Neural cell (in vitro differentiated cells): Measurements from ENCODE around the gene BLNK. TPM values are rescaled to one million over a fixed set of nuclear protein-coding genes. Genes with fewer than 3 reads are reported as not detected.

Source experiments
- H2AFZ ChIP-seq: fragments of 200-600, 300-800 bp; sonication (generic), shearing (Covaris generic); 2 replicates; pipeline ENCODE4 v1.6.0; 2014; ENCODE audit warnings: low read depth, mild to moderate bottlenecking, antibody characterized with exemption, low read length, moderate library complexity
- H3F3A ChIP-seq: fragments of 200-600 bp; shearing (Covaris generic); 2 replicates; pipeline ENCODE4 v1.6.1; 2016; ENCODE audit warnings: mild to moderate bottlenecking, moderate library complexity, mixed read lengths, antibody characterized with exemption, low read length; ENCODE audit not compliant: insufficient read depth, poor library complexity, severe bottlenecking
- H3K27ac ChIP-seq: fragments of 200-600, 300-800 bp; sonication (generic), shearing (Covaris generic); 2 replicates; pipeline ENCODE4 v1.5.1; 2014; ENCODE audit warnings: mild to moderate bottlenecking, low read length, moderate library complexity
- H3K27me3 ChIP-seq: fragments of 300-800, 200-600 bp; sonication (generic), shearing (Covaris generic); 2 replicates; pipeline ENCODE4 v1.6.0; 2014; ENCODE audit warnings: mild to moderate bottlenecking, low read depth, low read length, moderate library complexity; ENCODE audit not compliant: insufficient read depth
- H3K36me3 ChIP-seq: fragments of 300-800, 200-600 bp; sonication (generic), shearing (Covaris generic); 2 replicates; pipeline ENCODE4 v1.5.1; 2014; ENCODE audit warnings: mild to moderate bottlenecking, antibody characterized with exemption, low read length, moderate library complexity; ENCODE audit not compliant: insufficient read depth
- H3K4me2 ChIP-seq: fragments of 300-800, 200-600 bp; sonication (generic), shearing (Covaris generic); 2 replicates; pipeline ENCODE4 v1.6.0; 2014; ENCODE audit warnings: mild to moderate bottlenecking, low read length
- H3K4me3 ChIP-seq: fragments of 300-800, 200-600 bp; sonication (generic), shearing (Covaris generic); 2 replicates; pipeline ENCODE4 v1.5.1; 2014; ENCODE audit warnings: mild to moderate bottlenecking, low read length, moderate library complexity
- H3K79me2 ChIP-seq: fragments of 200-600 bp; shearing (Covaris generic); replicated peaks from 2 replicates; pipeline ENCODE4 v1.6.0; 2014; ENCODE audit warnings: mild to moderate bottlenecking, low read length, moderate library complexity; ENCODE audit not compliant: insufficient read depth
- H3K9ac ChIP-seq: fragments of 300-800, 200-600 bp; sonication (generic), shearing (Covaris generic); 2 replicates; pipeline ENCODE4 v1.6.1; 2016; ENCODE audit warnings: mild to moderate bottlenecking, low read length, mixed read lengths
- H3K9me2 ChIP-seq: fragments of 200-600 bp; shearing (Covaris generic); 2 replicates; pipeline ENCODE4 v1.6.1; 2016; ENCODE audit warnings: mild to moderate bottlenecking, low read length, mixed read lengths; ENCODE audit not compliant: insufficient read depth
- H3K9me3 ChIP-seq: fragments of 200-600, 300-800 bp; sonication (generic), shearing (Covaris generic); 2 replicates; pipeline ENCODE4 v1.6.1; 2016; ENCODE audit warnings: mild to moderate bottlenecking, mixed run types, low read length, moderate library complexity, mixed read lengths
- H4K20me1 ChIP-seq: fragments of 200-600 bp; shearing (Covaris generic); 2 replicates; pipeline ENCODE4 v1.6.1; 2016; ENCODE audit warnings: mild to moderate bottlenecking, mixed run types; ENCODE audit not compliant: insufficient read depth
- EP300 ChIP-seq: fragments of 450-650 bp; conservative IDR thresholded peaks from 2 replicates; pipeline ENCODE4 v1.6.1; 2014; ENCODE audit warnings: antibody characterized with exemption, mild to moderate bottlenecking, moderate library complexity; ENCODE audit not compliant: poor library complexity, severe bottlenecking
- EZH2 ChIP-seq: fragments of 200-600, 300-800 bp; shearing (Covaris generic), sonication (generic); IDR thresholded peaks from 2 replicates; pipeline ENCODE4 v1.6.1; 2014; ENCODE audit warnings: antibody characterized with exemption, low read length, borderline replicate concordance, mild to moderate bottlenecking; ENCODE audit not compliant: insufficient read depth, poor library complexity, severe bottlenecking
- MXI1 ChIP-seq: fragments of 450-650 bp; conservative IDR thresholded peaks from 2 replicates; pipeline ENCODE4 v1.6.1; 2014; ENCODE audit warnings: antibody characterized with exemption, mild to moderate bottlenecking; ENCODE audit not compliant: poor library complexity, severe bottlenecking
- POLR2AphosphoS5 ChIP-seq: IDR thresholded peaks from 2 replicates; pipeline ENCODE4 v1.6.1; 2012
- RAD21 ChIP-seq: fragments of 450-650 bp; conservative IDR thresholded peaks from 2 replicates; pipeline ENCODE4 v1.6.1; 2014; ENCODE audit warnings: antibody characterized with exemption, mild to moderate bottlenecking, moderate library complexity
- SMC3 ChIP-seq: fragments of 450-650 bp; conservative IDR thresholded peaks from 2 replicates; pipeline ENCODE4 v1.6.1; 2014; ENCODE audit warnings: antibody characterized with exemption, mild to moderate bottlenecking, moderate library complexity; ENCODE audit not compliant: poor library complexity
- TAF1 ChIP-seq: IDR thresholded peaks from 2 replicates; pipeline ENCODE4 v1.6.1; 2012; ENCODE audit warnings: low read depth
- polyA plus RNA-seq: library from polyadenylated mRNA; depleted of rRNA; stranded (reverse); fragments of >200 nt; gene quantifications from 2 replicates; pipeline ENCODE4 v1.2.3, GENCODE V29; 2014
- TF ChIP-seq, protein P1 (sequence below): IDR thresholded peaks from 2 replicates; pipeline ENCODE4 v1.6.1; 2012; ENCODE audit warnings: borderline replicate concordance
- TF ChIP-seq, protein P2 (sequence below): fragments of 450-650 bp; IDR thresholded peaks from 2 replicates; pipeline ENCODE4 v1.5.1; 2014; ENCODE audit warnings: antibody characterized with exemption, mild to moderate bottlenecking, moderate library complexity; ENCODE audit not compliant: poor library complexity, severe bottlenecking

BLNK gene
- polyA plus RNA-seq, 1 donor from 2014 or later, result not detected

DNA sequence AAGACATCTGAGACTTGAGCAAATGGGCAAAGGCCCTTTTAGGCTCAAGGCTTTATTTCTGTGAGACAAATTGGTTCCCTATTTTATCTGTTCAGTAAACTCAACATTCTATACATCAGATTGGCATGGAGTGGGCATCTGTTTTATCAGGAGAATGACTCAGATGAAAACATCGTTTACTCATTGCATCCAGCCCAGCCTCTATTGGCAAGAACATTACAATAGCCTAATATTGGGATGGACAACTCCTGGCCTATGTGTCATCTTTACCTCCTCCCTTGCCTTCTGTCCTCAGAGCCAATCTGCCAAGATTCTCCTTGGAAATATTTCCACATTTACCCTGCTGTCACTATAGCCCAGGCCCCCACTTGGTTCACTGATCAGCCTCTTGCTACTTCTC, 5.5 kb upstream of the BLNK start:
- Histone ChIP-seq H3K9me3 (no peaks in the 10 kb centered on the region), H3K4me2 (no peak overlapping the region), H3K9ac (no peak overlapping the region), H2AFZ (no peak overlapping the region), H3K36me3 (no peaks in the 10 kb centered on the region), H3F3A (no peaks in the 10 kb centered on the region), H3K27me3 (no peaks in the 10 kb centered on the region), H3K79me2 (no peaks in the 10 kb centered on the region), H3K27ac (no peak overlapping the region), H3K4me3 (no peak overlapping the region), H4K20me1 (no peaks in the 10 kb centered on the region), H3K9me2 (no peaks in the 10 kb centered on the region)
- no peak for TF ChIP-seq EZH2
- TF ChIP-seq MXI1, result no peak
- TF ChIP-seq SMC3, result no peak
- TF ChIP-seq EP300, result no peak
- no peak for TF ChIP-seq RAD21
- TF ChIP-seq, protein P1, sequence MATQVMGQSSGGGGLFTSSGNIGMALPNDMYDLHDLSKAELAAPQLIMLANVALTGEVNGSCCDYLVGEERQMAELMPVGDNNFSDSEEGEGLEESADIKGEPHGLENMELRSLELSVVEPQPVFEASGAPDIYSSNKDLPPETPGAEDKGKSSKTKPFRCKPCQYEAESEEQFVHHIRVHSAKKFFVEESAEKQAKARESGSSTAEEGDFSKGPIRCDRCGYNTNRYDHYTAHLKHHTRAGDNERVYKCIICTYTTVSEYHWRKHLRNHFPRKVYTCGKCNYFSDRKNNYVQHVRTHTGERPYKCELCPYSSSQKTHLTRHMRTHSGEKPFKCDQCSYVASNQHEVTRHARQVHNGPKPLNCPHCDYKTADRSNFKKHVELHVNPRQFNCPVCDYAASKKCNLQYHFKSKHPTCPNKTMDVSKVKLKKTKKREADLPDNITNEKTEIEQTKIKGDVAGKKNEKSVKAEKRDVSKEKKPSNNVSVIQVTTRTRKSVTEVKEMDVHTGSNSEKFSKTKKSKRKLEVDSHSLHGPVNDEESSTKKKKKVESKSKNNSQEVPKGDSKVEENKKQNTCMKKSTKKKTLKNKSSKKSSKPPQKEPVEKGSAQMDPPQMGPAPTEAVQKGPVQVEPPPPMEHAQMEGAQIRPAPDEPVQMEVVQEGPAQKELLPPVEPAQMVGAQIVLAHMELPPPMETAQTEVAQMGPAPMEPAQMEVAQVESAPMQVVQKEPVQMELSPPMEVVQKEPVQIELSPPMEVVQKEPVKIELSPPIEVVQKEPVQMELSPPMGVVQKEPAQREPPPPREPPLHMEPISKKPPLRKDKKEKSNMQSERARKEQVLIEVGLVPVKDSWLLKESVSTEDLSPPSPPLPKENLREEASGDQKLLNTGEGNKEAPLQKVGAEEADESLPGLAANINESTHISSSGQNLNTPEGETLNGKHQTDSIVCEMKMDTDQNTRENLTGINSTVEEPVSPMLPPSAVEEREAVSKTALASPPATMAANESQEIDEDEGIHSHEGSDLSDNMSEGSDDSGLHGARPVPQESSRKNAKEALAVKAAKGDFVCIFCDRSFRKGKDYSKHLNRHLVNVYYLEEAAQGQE, result no peak
- TF ChIP-seq POLR2AphosphoS5, result no peak
- no peak for TF ChIP-seq TAF1
- TF ChIP-seq, protein P2, sequence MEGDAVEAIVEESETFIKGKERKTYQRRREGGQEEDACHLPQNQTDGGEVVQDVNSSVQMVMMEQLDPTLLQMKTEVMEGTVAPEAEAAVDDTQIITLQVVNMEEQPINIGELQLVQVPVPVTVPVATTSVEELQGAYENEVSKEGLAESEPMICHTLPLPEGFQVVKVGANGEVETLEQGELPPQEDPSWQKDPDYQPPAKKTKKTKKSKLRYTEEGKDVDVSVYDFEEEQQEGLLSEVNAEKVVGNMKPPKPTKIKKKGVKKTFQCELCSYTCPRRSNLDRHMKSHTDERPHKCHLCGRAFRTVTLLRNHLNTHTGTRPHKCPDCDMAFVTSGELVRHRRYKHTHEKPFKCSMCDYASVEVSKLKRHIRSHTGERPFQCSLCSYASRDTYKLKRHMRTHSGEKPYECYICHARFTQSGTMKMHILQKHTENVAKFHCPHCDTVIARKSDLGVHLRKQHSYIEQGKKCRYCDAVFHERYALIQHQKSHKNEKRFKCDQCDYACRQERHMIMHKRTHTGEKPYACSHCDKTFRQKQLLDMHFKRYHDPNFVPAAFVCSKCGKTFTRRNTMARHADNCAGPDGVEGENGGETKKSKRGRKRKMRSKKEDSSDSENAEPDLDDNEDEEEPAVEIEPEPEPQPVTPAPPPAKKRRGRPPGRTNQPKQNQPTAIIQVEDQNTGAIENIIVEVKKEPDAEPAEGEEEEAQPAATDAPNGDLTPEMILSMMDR, result no peak

DNA sequence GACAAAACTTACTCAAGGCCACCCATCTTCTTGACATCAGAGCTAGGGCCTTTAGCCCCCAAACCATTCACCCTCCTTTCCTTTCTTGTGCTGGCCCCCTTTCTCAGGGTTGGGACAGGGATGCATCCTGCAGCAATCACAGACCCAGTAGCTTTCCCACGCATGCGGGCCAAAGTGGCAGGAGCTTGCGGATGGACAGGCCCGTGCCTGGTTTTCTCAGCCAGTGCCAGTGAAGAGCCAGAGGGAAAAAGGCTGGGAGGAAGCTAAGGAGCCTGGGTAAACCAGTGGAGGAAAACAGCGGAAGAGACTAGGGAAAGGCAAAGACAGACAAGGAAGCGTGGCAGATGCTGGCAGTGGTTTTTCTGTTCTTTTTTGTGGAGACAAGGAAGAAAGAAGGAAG, 5.1 kb upstream of the BLNK start:
- TF ChIP-seq EP300 (no peak), POLR2AphosphoS5 (no peak), SMC3 (no peak), RAD21 (no peak), TAF1 (no peak)
- TF ChIP-seq, protein P2, result no peak
- TF ChIP-seq, protein P1, result no peak
- no peak overlapping the region for H3K4me3 ChIP-seq
- H3K27ac ChIP-seq, result no peak overlapping the region
- no peaks in the 10 kb centered on the region for H3K9me2 ChIP-seq
- H3K4me2 ChIP-seq, result no peak overlapping the region
- H3K79me2 ChIP-seq, result no peaks in the 10 kb centered on the region
- H4K20me1 ChIP-seq, result no peaks in the 10 kb centered on the region
- no peak overlapping the region for H2AFZ ChIP-seq
- H3F3A ChIP-seq, result no peaks in the 10 kb centered on the region
- no peak overlapping the region for H3K9ac ChIP-seq
- H3K36me3 ChIP-seq, result no peaks in the 10 kb centered on the region
- no peaks in the 10 kb centered on the region for H3K27me3 ChIP-seq
- no peaks in the 10 kb centered on the region for H3K9me3 ChIP-seq
